Measurements from ENCODE around the gene MYL7. TPM values are rescaled to one million over a fixed set of nuclear protein-coding genes. Genes with fewer than 3 reads are reported as not detected.
A peak's percentile ranks its signal among the peaks of the same experiment; 100 is the strongest.

MYL7 gene
- total RNA-seq, 1 donor from 2014 or later = 1.7 TPM

- Mint-ChIP-seq H3K36me3 (ENCODE audit: insufficient read depth) (peaks cover 2% of the 10 kb centered on the region), H3K27ac (no peak overlapping the region), H3K27me3 (no peaks in the 10 kb centered on the region), H3K9me3 (ENCODE audit: low read depth) (no peaks in the 10 kb centered on the region), H3K4me3 (ENCODE audit: low read depth) (no peak overlapping the region), H3K4me1 (ENCODE audit: low read depth) (no peaks in the 10 kb centered on the region)
- TF ChIP-seq CTCF (IDR thresholded peaks at IDR 0.05; ENCODE audit: unreplicated experiment) = no peak
- DNase-seq (ENCODE audit: low spot score, unreplicated experiment) = no peak
Measured at GRCh38 chr7:44110719-44111635, 30.2 kb downstream of the MYL7 start.

- Mint-ChIP-seq H3K9me3 (ENCODE audit: low read depth) (no peaks in the 10 kb centered on the region), H3K27me3 (peaks cover 8% of the 10 kb centered on the region), H3K36me3 (ENCODE audit: insufficient read depth) (peaks cover 2% of the 10 kb centered on the region), H3K27ac (no peak overlapping the region), H3K4me3 (ENCODE audit: low read depth) (no peak overlapping the region), H3K4me1 (ENCODE audit: low read depth) (peaks cover 4% of the 10 kb centered on the region)
- TF ChIP-seq CTCF (IDR thresholded peaks at IDR 0.05; ENCODE audit: unreplicated experiment) = no peak
- DNase-seq (ENCODE audit: low spot score, unreplicated experiment) = no peak
Measured at GRCh38 chr7:44109991-44110390, 31.1 kb downstream of the MYL7 start.

- no peak overlapping the region for H3K4me3 Mint-ChIP-seq (ENCODE audit: low read depth)
- no peak overlapping the region for H3K27ac Mint-ChIP-seq
- no peaks in the 10 kb centered on the region for H3K9me3 Mint-ChIP-seq (ENCODE audit: low read depth)
- peak; percentile 22 for TF ChIP-seq CTCF (IDR thresholded peaks at IDR 0.05; ENCODE audit: unreplicated experiment)
- H3K4me1 Mint-ChIP-seq (ENCODE audit: low read depth) = peaks cover 4% of the 10 kb centered on the region
- H3K36me3 Mint-ChIP-seq (ENCODE audit: insufficient read depth) = peaks cover 2% of the 10 kb centered on the region
- DNase-seq (ENCODE audit: low spot score, unreplicated experiment) = no peak
- peaks cover 8% of the 10 kb centered on the region for H3K27me3 Mint-ChIP-seq
Measured at GRCh38 chr7:44108768-44109750, 32.1 kb downstream of the MYL7 start.

GRCh38 chr7:44107961-44108767 is 33.0 kb downstream of the MYL7 start:
- H3K27me3 Mint-ChIP-seq = peaks cover 12% of the 10 kb centered on the region
- peaks cover 1% of the 10 kb centered on the region for H3K36me3 Mint-ChIP-seq (ENCODE audit: insufficient read depth)
- no peak overlapping the region for H3K27ac Mint-ChIP-seq
- no peak for DNase-seq (ENCODE audit: low spot score, unreplicated experiment)
- H3K4me1 Mint-ChIP-seq (ENCODE audit: low read depth) = peaks cover 5% of the 10 kb centered on the region
- no peak overlapping the region for H3K4me3 Mint-ChIP-seq (ENCODE audit: low read depth)
- TF ChIP-seq CTCF (IDR thresholded peaks at IDR 0.05; ENCODE audit: unreplicated experiment) = no peak
- H3K9me3 Mint-ChIP-seq (ENCODE audit: low read depth) = no peaks in the 10 kb centered on the region

Measured in progenitor cell of endocrine pancreas (in vitro differentiated cells).